B cell (primary cell): ENCODE data around the gene SEC14L1.

Experiments
- CTCF ChIP-seq: fragments of 200-600 bp; IDR thresholded peaks from one replicate; pipeline ENCODE4 v1.8.0; 2022; ENCODE audit warnings: antibody characterized with exemption, mild to moderate bottlenecking
- EZH2 ChIP-seq: IDR thresholded peaks from 2 replicates; pipeline ENCODE4 v1.6.1; 2012; ENCODE audit warnings: borderline replicate concordance, low read depth, mild to moderate bottlenecking, moderate library complexity, low read length; ENCODE audit not compliant: insufficient read depth, poor library complexity, severe bottlenecking

DNA sequence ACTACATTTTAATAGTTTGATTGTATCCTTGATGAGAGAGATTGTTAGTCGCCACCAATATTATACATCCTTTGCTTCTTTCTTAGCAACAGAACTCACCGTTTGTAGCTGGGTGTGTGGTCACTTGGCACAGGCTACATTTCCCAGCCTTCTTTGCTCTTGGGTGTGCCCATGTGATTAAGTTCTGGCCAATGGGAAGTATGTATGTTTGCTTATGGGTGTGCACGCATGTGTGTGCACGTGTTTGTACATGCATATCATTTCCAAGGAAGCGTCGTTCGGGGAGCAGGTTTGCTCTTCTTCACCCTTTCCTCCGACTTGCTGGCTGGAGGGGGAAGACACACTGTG is 4.4 kb upstream of the SEC14L1 start:
- TF ChIP-seq CTCF, result no peak
- TF ChIP-seq EZH2, result no peak
